Urinary bladder (tissue), 4 donors: Measurements from ENCODE around the gene TCEA2. TPM values are rescaled to one million over a fixed set of nuclear protein-coding genes. Genes with fewer than 3 reads are reported as not detected.
A peak's percentile ranks its signal among the peaks of the same experiment; 100 is the strongest.

Experiments
- DNase-seq: peaks from one replicate; pipeline ENCODE4 v3.0.0-alpha.2; 2015; ENCODE audit errors: extremely low spot score
- H3K27ac ChIP-seq: one replicate; pipeline ENCODE4 v1.5.1; 2013; ENCODE audit warnings: low read depth, mild to moderate bottlenecking, moderate library complexity
- H3K36me3 ChIP-seq: one replicate; pipeline ENCODE4 v1.6.1; 2013; ENCODE audit warnings: mild to moderate bottlenecking, moderate library complexity; ENCODE audit not compliant: insufficient read depth
- H3K4me1 ChIP-seq: one replicate; pipeline ENCODE4 v1.6.1; 2013; ENCODE audit warnings: mild to moderate bottlenecking, moderate library complexity; ENCODE audit not compliant: insufficient read depth
- H3K4me3 ChIP-seq: one replicate; pipeline ENCODE4 v1.5.1; 2013; ENCODE audit warnings: low read depth, low read length
- WGBS: extraction: QIAGEN DNeasy Blood & Tissue Kit; methylation state at CpG from one replicate; pipeline ENCODE4 v1.1.7; 2013; 5-methylcytosine and 5-hydroxymethylcytosine counted together
- polyA plus RNA-seq: library from polyadenylated mRNA; stranded (reverse); fragments of 200-250 nt; gene quantifications from one replicate; pipeline ENCODE4 v1.2.3, GENCODE V29; 2013
- total RNA-seq: library from RNA; depleted of rRNA; stranded (reverse); fragments of >200 nt; gene quantifications from one replicate; pipeline ENCODE4 v1.2.3, GENCODE V29; 2014
- donor health status: healthy with polysubstance abuse.
- donor health status: healthy.

The TCEA2 gene
- total and polyA plus RNA-seq, 2 donors = 18.2 to 69.0 TPM

DNA sequence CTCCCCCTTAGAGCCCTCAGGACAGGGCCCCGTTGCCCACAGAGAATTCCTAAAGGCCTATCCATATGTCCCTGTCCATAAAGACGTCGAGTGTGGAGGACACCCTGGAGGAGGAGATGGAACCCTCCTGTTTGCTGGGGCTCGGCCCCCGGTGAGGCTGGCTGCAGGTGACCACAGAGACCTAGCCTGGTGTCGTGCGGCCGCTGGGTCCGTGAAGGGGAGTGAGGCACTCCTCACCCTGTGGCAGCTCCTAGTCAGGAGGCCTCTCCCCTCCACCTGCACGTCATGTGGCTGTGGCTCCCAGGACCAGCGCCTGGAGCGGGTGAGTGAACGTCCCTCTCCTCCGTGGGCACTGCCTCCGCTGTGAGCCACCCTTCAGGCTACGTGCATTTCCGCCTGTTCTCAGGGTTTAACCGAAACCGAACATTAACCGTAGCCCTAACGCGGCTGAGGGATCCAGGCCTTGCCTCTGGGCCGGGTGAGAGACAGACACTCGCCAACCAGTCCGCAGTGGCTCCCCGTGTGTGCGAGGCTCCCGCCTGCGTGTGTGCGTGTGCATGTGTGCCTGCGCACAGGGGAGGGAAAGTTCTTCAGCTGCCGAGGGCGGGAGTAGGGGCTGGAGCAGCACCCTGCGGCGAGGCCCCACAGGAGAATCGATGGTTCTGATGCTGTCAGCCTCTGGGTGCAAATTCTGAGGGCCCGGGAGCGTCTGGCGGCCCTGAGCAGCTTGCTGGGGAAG, 5.9 kb upstream of the TCEA2 start:
- H3K27ac ChIP-seq = no peak overlapping the region

DNA sequence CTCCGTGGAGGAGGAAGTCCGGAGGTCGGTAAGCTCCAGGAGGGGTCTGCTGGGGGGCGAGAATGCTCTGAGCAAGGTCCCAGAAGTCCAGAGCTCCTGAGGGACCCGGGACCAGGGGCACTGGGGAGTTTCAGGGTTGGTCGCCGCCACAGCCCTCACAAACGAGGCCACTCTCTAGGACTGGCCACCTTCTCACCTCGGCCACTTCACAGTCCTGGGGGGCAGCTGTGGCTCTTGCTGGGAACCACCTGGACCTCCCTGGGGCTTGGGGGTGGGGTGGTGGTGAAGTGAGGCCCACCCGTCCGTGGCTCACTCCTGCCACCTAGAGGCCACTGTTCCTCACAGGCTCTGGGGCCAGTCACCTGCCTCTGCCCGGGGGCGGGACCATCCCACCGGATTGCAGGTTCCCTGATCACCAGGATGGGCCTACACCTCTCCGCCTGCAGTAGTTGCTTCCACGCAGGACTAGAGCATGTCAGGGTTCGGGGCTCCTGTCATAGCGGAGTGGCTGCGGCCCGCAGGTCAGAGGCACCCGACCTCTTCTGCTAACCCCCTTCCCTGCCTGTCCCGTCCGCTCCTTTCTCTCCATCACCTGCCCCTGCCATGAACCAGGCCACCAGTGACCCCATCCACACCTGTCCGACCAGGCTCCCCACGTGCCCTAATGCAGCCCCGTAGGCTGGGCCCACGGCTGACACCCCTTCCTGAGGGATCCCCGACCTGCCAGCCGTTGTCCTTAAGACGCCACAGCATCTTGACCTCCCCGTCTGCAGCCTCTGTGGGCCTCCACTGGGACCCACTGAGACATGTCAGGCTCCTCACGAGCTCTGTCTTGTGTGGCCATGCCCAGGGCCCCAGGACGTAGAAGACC, 5.1 kb upstream of the TCEA2 start:
- H3K27ac ChIP-seq = no peak overlapping the region
- H3K36me3 ChIP-seq = no peaks in the 10 kb centered on the region
- DNase-seq = no peak
- 34% methylated on average over 33 of the region's 33 CpGs for WGBS
- H3K4me1 ChIP-seq = no peaks in the 10 kb centered on the region
- no peak overlapping the region for H3K4me3 ChIP-seq

More for the DNA sequence above, 5.9 kb upstream of the TCEA2 start:
- 62% methylated on average over 39 of the region's 39 CpGs for WGBS
- Histone ChIP-seq H3K4me1 (no peaks in the 10 kb centered on the region), H3K36me3 (no peaks in the 10 kb centered on the region), H3K4me3 (no peak overlapping the region)
- no peak for DNase-seq

DNA sequence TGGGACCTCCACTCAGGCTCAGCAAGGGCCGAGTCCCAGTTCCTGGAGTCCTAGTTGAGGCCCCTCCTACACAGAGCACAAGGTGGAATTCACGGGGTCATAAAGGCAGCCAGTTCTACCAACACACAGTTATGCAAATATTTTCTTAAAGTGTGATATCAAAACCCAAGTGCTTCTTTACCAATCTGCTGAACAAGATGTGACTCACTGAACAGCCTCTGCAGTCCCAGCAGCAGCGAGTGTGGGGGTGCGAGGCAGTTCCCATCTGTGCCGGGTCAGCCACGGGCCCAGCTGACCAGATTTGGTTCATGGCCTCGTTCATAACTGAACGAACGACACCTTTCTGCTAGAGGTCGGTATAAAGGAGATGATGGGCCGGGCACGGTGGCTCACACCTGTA, 4.5 kb upstream of the TCEA2 start:
- Histone ChIP-seq H3K36me3 (no peaks in the 10 kb centered on the region), H3K4me3 (no peak overlapping the region), H3K27ac (no peak overlapping the region), H3K4me1 (no peaks in the 10 kb centered on the region)
- WGBS = 82% methylated on average over 12 of the region's 12 CpGs
- DNase-seq = no peak

DNA sequence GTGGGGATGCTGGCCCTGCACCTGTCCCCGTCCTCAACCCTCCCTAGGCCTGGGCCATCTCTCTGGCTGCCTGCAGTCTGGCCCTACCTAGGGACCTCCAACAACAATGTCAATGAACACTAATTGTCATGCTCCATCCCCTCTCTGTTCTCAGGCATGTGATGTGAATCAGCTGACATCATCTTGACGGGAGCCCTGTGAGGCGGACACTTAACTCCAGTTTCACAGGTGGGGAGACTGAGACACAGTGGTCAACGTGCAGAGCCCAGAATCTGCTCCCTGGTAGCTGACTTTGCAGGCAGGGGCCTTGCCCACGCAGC, 762 bp upstream of the TCEA2 start:
- Histone ChIP-seq H3K27ac (no peak overlapping the region), H3K4me3 (peak overlapping the region; percentile 42), H3K4me1 (no peaks in the 10 kb centered on the region), H3K36me3 (no peaks in the 10 kb centered on the region)
- DNase-seq = no peak
- 43% methylated on average over 5 of the region's 5 CpGs for WGBS

DNA sequence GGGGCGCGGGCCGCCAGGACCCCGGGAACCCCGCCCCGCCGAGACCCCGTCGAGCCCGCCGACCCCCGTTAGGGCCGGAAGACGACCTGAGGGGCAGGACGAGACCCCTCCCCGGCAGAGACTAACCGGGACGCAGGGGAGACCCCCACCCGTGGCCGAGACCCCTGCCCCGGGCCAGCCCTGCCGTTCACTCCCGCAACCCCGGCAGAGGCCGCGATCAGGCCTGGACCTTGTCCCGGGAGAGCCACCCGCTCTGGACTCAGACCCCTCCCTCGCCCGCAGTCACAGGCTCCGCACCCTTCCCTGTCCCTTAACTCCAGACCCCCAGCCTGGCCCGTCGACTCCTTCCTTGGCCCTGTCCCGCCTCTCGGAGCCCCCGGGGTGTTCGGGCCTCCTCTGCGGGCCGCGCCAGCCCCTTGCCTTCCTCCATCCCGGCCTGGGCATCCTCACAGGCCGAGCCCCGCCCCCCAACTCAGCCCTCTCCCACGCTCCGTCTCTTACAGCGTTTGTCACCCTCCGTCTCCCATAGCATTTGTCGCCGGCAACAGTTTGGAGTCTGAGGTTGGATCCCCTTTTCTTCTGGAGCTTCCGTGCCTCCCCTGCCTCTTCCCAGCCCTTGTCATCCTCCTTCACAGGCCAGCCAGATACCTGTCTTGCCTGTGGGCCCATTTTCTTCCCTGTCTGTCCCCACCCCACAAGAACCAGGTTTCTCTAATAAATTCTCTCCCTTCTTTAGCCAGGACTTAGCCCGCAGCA, 569 bp downstream of the TCEA2 start:
- no peak for DNase-seq
- H3K4me1 ChIP-seq = no peaks in the 10 kb centered on the region
- no peaks in the 10 kb centered on the region for H3K36me3 ChIP-seq
- peak overlapping the region; percentile 84 for H3K4me3 ChIP-seq
- WGBS = 1% methylated on average over 51 of the region's 51 CpGs
- no peak overlapping the region for H3K27ac ChIP-seq

DNA sequence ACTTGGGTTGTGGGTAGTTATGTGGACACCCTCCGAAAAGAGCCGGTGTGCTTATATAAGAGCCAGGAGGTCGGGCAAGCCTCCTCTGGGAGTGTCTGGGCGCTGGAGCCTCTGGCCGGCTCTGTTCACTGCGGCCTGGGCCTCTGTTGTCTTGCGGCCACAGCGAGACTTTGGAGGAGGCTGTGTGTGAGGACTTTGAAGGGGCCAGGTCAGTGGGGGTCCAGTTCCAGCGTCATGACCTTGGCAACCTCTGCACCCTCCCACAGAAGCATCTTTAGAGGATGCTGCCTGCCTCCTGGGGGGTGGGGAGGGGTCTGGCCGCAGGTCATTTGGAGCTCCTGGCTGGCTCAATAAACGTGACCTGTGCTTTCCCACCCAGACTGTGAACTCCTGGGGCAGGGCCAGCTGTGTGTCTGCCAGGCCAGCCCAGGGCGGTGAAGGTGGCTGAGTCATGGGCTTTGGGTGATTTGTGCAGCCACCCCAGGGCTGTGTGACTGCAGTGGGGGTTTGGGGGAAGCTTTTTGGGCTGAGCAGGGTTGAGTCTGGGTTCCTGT, 1.2 kb downstream of the TCEA2 start:
- WGBS = 26% methylated on average over 12 of the region's 12 CpGs
- no peaks in the 10 kb centered on the region for H3K4me1 ChIP-seq
- peak overlapping the region; percentile 84 for H3K4me3 ChIP-seq
- no peaks in the 10 kb centered on the region for H3K36me3 ChIP-seq
- H3K27ac ChIP-seq = no peak overlapping the region
- no peak for DNase-seq

DNA sequence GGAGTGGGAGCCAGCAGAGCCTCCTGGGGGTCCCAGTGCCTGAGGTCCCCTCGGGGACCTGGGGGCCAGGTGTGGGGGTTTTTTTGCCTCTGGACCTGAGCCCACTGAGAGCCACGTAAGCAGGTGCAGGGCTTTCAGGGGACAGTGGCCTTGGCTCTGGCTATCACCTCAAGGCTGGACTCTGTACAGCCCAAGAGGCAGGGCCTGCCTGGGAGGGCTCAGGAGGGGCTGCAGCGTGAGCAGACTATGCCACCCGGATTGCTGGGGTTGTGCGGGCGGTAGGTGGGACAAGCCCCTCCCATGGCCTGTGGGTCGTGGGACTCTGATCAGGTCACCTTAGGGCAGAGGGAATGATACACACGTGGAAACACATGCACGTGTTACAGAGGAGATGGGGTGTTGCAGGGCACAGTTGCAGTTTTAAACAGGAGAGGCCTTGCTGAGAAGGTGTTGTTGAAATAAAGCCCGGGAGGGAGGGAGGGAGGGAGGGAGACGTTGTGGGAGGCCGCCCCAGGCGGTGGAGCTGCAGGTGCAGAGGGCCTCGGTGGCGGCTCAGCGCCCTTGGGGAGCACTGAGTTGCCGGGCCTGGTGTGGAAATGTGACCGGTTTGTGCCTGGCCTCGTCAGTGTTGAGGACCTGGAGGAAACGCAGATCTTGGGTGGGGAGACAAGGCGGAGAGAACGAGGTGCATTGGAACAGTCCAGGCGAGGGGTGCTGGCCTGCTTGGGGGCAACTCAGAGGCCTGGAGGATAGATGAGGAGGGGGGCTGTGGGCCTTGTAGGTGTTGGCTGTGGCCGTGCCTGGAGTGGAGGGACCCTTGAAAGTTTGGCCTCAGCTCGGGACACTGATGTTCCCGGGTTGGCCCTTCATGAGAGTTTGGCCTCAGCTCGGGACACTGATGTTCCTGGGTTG, 2.3 kb downstream of the TCEA2 start:
- H3K27ac ChIP-seq = no peak overlapping the region
- H3K36me3 ChIP-seq = no peaks in the 10 kb centered on the region
- H3K4me1 ChIP-seq = no peaks in the 10 kb centered on the region
- WGBS = 56% methylated on average over 27 of the region's 27 CpGs
- DNase-seq = no peak
- no peak overlapping the region for H3K4me3 ChIP-seq

DNA sequence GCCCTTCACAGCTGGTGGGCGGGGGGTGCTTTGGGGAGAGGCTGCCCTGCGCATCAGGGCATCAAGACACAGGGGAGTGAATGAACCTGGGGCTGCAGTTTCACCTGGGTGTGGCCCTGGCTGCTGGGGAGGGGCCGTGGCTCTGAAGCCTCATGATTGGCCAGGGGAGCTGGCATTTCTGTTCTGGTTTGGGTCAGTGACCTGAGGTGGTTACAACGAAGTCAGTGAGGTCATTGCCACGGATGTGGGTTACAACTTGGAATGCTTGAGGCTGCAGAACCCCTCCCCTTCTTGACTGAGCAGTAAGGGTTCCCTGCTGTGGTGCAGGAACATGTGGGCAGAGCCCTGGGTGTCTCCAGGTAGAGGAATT, 3.0 kb downstream of the TCEA2 start:
- Histone ChIP-seq H3K36me3 (no peaks in the 10 kb centered on the region), H3K27ac (no peak overlapping the region), H3K4me1 (no peaks in the 10 kb centered on the region), H3K4me3 (no peak overlapping the region)
- DNase-seq = no peak
- 52% methylated on average over 5 of the region's 5 CpGs for WGBS

DNA sequence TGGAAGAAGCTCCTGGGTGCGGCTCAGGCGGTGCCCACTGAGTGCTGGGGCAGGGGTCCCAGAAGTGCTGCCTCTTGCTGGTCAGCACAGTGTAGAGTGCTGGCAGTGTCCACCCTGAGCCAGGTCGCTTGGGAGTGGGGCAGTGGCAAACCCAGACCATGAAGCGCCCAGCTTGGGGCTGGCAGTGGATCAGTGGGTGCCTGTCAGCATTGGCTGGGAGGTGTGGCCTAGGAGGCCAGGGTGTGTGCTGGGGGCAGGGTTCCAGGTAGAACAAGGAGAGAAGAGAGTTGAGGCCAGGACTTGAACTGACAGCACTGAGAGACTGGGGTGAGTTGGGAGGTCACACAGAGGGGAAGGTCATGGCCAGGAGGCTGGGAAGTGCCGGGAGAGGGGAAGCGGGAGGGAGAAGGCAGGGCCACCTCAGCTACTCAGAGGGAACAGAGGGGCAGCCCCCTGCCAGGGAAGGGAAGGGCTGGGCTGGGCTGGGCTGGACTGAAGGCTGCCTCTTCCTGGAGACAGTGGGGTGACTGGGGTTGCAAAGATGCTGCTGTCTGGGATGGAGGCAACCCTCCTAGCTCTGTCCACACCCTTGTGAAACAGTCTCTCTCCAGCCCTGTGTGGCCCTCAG, 4.1 kb downstream of the TCEA2 start:
- WGBS = 77% methylated on average over 6 of the region's 6 CpGs
- Histone ChIP-seq H3K27ac (no peak overlapping the region), H3K4me1 (no peaks in the 10 kb centered on the region)

DNA sequence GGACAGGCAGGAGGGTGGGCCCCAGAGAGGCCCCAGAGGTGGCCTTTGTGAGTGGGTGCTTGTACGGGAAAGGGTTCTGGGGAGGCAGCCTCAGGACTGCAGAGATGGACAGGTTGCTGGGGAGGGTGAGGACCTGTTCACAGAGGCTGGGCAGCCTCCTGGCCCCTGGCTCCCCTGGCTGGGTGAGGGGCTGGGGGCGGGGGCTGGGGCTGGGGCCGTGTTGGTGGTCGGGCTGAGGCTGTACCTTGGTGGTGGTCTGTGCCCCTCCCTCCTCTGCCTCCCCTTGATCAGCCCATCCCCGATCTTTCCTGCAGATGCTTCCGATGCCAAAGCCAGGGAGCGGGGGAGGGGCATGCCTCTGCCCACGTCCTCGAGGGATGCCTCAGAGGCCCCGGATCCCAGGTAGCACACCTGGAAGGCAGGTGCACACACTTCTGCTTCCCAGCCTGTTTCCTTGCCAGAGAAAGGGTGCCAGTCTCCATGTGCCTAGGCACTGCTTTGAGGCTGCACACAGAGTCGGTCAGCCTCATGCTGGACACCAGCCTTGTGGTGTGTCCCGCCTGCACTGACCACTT, 4.8 kb downstream of the TCEA2 start:
- H3K27ac ChIP-seq = no peak overlapping the region
- DNase-seq = no peak
- no peak overlapping the region for H3K4me3 ChIP-seq
- WGBS = 74% methylated on average over 12 of the region's 12 CpGs
- H3K4me1 ChIP-seq = no peaks in the 10 kb centered on the region
- no peaks in the 10 kb centered on the region for H3K36me3 ChIP-seq

More for the DNA sequence above, 4.1 kb downstream of the TCEA2 start:
- no peak overlapping the region for H3K4me3 ChIP-seq
- H3K36me3 ChIP-seq = no peaks in the 10 kb centered on the region
- no peak for DNase-seq

DNA sequence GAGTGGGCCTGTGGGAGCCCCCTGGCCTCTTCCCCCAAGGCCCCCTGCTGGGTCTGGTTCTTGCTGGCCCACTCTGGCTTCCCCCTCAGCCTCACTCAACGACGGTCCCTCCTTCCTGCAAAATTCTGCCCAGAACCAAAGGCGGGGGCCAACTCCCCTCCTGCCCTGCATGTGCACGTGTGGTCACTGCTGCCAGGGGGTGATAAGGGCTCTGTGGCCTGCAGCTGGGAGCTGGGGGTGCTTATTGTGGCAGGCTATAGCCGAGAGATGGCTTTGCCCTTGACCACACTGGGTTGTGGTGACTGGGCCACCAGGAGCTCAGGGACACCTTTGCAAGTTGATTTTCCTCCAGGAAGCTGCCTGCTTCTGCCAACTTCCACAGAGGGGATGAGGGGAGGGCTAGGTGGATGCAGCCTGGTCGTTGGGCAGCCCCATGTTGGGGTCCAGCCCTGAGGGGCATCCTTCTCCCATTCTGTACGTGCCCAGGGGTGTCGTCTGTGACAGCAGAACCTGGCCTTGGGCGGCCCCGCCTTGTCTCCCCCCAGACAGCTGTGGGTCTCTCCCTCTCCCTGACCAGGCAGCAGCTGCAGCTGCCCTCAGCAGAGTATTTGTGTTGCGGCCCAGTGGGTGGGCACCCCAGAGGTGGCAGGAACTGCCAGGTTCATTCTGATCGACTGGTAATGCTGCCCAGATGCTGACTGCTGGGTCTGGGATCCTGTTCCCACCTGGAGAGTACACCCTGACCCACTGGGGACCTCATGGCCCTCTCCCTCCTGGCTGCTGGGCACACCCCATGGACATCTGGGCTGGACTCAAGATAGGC, 5.6 kb downstream of the TCEA2 start:
- Histone ChIP-seq H3K4me3 (no peak overlapping the region), H3K36me3 (no peaks in the 10 kb centered on the region), H3K4me1 (no peaks in the 10 kb centered on the region), H3K27ac (no peak overlapping the region)
- no peak for DNase-seq
- WGBS = 77% methylated on average over 12 of the region's 12 CpGs
